HG03064 (cell line): ENCODE results near the gene FAM163B.

Experiments used
- ATAC-seq: cut with Tn5 transposase; IDR thresholded peaks from one replicate; pipeline ENCODE4 v1.9.1; 2021; ENCODE audit warnings: low read depth; ENCODE audit not compliant: unreplicated experiment

Gene FAM163B

GRCh38 chr9:133534346-133535291 lies 74.6 kb downstream of the FAM163B start, which contains the start of gene ADAMTSL2:
TSS of gene ADAMTSL2 (plus strand) at chr9:133534704. CDS start at chr9:133536713, 2,009 bp downstream.
- no peak for ATAC-seq

DNA sequence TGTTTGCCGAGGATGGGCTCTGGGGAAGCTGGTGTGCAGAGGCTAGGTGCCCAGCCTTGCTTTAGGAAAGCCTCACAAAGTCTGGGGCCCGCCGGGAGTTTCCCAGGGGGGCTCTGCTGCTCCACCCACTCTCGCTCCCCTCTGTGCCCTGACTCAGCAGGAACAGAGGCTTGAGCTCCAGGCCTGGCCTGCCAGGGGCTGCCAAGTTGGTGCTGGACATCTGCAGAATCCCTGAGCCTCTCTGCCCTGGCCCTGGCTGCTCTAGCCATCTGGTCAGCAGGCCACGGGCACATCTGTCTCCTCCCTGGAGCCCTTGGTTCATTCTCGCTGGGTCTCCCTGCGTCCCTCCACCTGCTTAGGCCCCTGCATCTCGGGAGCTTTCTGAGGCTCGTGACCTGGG lies 75.3 kb downstream of the FAM163B start:
- ATAC-seq, result no peak

DNA sequence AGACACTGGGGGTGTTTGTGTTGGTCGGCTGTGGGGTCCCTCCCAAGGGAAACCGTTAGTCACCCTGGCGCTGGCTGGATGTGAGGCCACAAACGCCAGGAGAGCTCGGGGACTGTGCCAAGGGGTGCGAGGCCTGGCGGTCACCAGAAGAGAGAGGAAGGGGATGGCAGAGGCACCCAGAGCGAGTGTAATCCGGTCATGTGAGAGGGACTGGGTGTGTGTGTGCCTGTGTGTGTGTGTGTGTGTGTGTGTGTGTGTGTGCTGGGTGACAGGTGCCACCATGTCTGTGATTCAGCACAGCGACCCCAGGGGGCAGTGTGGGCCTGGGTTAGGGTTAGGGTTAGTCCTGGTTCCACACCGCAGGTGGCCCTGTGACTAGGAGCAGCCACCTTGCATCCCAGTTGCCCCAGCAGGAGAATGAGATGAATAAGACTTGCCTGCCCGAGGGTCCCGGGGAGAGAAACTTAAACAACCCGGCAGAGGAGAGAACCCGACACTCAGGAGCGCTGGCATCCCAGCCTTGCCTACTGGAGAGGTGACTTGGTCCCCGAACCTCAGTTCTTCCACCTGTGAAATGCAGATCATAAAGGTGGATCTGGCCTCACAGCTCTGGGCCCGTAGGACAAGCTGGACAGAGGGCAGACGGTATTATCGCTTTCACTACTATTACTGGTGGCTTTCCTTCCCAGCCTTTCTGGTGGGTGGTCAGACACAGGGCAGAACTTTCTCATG lies 76.1 kb downstream of the FAM163B start:
- no peak for ATAC-seq

GRCh38 chr9:133531293-133531692 lies 77.9 kb downstream of the FAM163B start:
- ATAC-seq, result no peak

GRCh38 chr9:133529874-133530273 lies 79.3 kb downstream of the FAM163B start:
- ATAC-seq, result no peak

DNA sequence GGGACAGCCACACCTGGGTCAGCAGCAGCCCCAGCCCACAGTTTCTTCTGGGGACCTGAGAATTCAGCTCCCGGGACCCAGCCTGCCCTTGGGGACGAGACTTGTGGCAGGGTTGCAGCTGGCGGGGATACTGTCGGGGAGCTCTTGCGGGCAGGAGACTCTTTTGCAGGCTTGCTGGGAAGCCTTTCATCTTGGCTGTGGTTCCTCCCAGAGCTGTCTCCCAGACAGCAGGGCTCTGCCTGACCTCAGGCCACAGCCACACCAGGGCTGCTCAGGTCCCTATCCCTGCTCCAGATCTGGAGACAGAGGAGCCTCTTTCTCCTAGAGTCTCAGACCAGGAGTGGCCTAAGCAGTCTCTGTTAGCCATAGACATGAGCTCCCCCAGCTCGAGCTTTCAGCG lies 79.7 kb downstream of the FAM163B start:
- no peak for ATAC-seq

- no peak for ATAC-seq
These were observed 80.3 kb downstream of the FAM163B start for GRCh38 chr9:133528876-133529241.

GRCh38 chr9:133528001-133528875 lies 81.0 kb downstream of the FAM163B start:
- no peak for ATAC-seq

DNA sequence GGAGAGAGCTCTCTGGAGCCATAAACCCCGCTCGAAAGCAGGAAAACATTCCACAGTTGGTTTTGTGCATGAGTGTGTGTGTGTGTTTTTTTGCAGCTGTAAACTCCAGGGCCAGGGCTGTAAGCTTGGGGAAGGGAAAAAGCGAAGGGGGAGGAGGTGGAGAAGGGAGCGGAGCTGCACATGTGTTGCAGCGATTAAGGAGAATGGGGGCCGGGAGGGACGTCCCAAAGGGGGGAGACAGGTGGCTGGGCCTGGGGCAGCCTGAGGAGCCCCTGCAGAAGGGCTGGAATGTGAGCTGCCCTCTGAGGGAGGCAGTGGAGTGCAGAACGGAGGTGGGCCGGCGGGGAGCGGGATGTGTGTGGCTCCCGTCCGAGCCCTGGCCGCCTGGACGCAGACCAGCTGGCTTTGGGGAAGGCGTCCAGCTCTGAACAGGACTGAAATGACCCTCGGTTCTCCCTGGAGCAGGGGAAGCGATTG lies 81.7 kb downstream of the FAM163B start:
- no peak for ATAC-seq
